HG03139 (cell line): ENCODE measurements around the gene SH3TC1.

Experiments used
- ATAC-seq: cut with Tn5 transposase; IDR thresholded peaks from one replicate; pipeline ENCODE4 v1.9.1; 2021; ENCODE audit not compliant: unreplicated experiment

SH3TC1 gene

GRCh38 chr4:8259743-8260430 is 60.8 kb downstream of the SH3TC1 start:
- ATAC-seq: no peak

GRCh38 chr4:8260656-8261111 is 61.6 kb downstream of the SH3TC1 start:
- no peak for ATAC-seq

- ATAC-seq: no peak
Measured at GRCh38 chr4:8261851-8262535, 62.9 kb downstream of the SH3TC1 start.

GRCh38 chr4:8262637-8263322 is 63.7 kb downstream of the SH3TC1 start:
- ATAC-seq: no peak

- ATAC-seq: no peak
Measured at GRCh38 chr4:8263397-8263796, 64.3 kb downstream of the SH3TC1 start.

- ATAC-seq: no peak
Measured at GRCh38 chr4:8264106-8264505, 65.0 kb downstream of the SH3TC1 start.

- ATAC-seq: no peak
Measured at GRCh38 chr4:8265171-8265929, 66.3 kb downstream of the SH3TC1 start.

- no peak for ATAC-seq
Measured at GRCh38 chr4:8266088-8266487, 67.0 kb downstream of the SH3TC1 start.

- ATAC-seq: no peak
Measured at GRCh38 chr4:8266508-8266907, 67.4 kb downstream of the SH3TC1 start.

GRCh38 chr4:8267077-8267476 is 68.0 kb downstream of the SH3TC1 start:
- no peak for ATAC-seq

GRCh38 chr4:8268211-8268610 is 69.1 kb downstream of the SH3TC1 start:
- no peak for ATAC-seq

GRCh38 chr4:8268901-8269534 is 69.9 kb downstream of the SH3TC1 start:
- no peak for ATAC-seq

- ATAC-seq: no peak
Measured at GRCh38 chr4:8269535-8270417, 70.7 kb downstream of the SH3TC1 start, which contains the start of gene HTRA3. Gene HTRA3 (plus strand): TSS chr4:8269754. CDS start chr4:8269969, 215 bp downstream.

- no peak for ATAC-seq
Measured at GRCh38 chr4:8270418-8270771, 71.3 kb downstream of the SH3TC1 start.

GRCh38 chr4:8270912-8271815 is 72.1 kb downstream of the SH3TC1 start:
- ATAC-seq: no peak

GRCh38 chr4:8271821-8272220 is 72.7 kb downstream of the SH3TC1 start:
- no peak for ATAC-seq

GRCh38 chr4:8272472-8273428 is 73.7 kb downstream of the SH3TC1 start:
- no peak for ATAC-seq

- ATAC-seq: no peak
Measured at GRCh38 chr4:8273450-8273849, 74.4 kb downstream of the SH3TC1 start.
